HepG2 (cell line): ENCODE results near the gene GCLM. TPM values are rescaled to one million over a fixed set of nuclear protein-coding genes. Genes with fewer than 3 reads are reported as not detected.

Experiments
- DNMT1 ChIP-seq: sonication (generic); formaldehyde crosslinking; IDR thresholded peaks from 2 replicates; pipeline ENCODE4 v1.5.1; 2020; ENCODE audit warnings: mild to moderate bottlenecking, missing genetic modification reagents
- GATAD1 ChIP-seq: IDR thresholded peaks from 2 replicates; pipeline ENCODE4 v1.6.1; 2016; ENCODE audit warnings: missing genetic modification reagents, missing compliant biosample characterization
- JARID2 ChIP-seq: sonication (generic); formaldehyde crosslinking; IDR thresholded peaks from 2 replicates; pipeline ENCODE4 v1.8.1; 2023; ENCODE audit warnings: missing genetic modification reagents, inconsistent platforms; ENCODE audit not compliant: insufficient replicate concordance
- NFYC ChIP-seq: IDR thresholded peaks from 2 replicates; pipeline ENCODE4 v1.6.1; 2016; ENCODE audit warnings: missing genetic modification reagents, missing compliant biosample characterization
- SIN3B ChIP-seq: fragments of 150-350 bp; IDR thresholded peaks from 2 replicates; pipeline ENCODE4 v1.6.1; 2014; ENCODE audit warnings: low read length
- SPEN ChIP-seq: sonication (generic); formaldehyde crosslinking; IDR thresholded peaks from 2 replicates; pipeline ENCODE4 v1.5.1; 2020; ENCODE audit warnings: low read depth, mild to moderate bottlenecking, missing genetic modification reagents
- ZC3H13 ChIP-seq: sonication (generic); formaldehyde crosslinking; IDR thresholded peaks from 2 replicates; pipeline ENCODE4 v1.8.1; 2023; ENCODE audit warnings: mild to moderate bottlenecking, missing genetic modification reagents, moderate library complexity
- ZNF260 ChIP-seq: sonication (generic); formaldehyde crosslinking; IDR thresholded peaks from 2 replicates; pipeline ENCODE4 v1.4.0; 2020; ENCODE audit warnings: missing genetic modification reagents, low read depth, mild to moderate bottlenecking, borderline replicate concordance
- ZNF746 ChIP-seq: sonication (generic); formaldehyde crosslinking; IDR thresholded peaks from 2 replicates; pipeline ENCODE4 v1.8.0; 2022; ENCODE audit warnings: mild to moderate bottlenecking, missing genetic modification reagents
- ZSCAN21 ChIP-seq: sonication (generic); formaldehyde crosslinking; IDR thresholded peaks from 2 replicates; pipeline ENCODE4 v1.8.0; 2022; ENCODE audit warnings: mild to moderate bottlenecking, missing genetic modification reagents, moderate library complexity, borderline replicate concordance
- polyA plus RNA-seq, 8 experiments: library from polyadenylated mRNA; depleted of rRNA in 3 of 8; stranded (reverse) in 7 of 8; unstranded in 1 of 8; fragments of >200 nt; fragmentation: Illumina TruSeq in 4 of 8; extraction: Trizol in 4 of 8; gene quantifications; 2 replicates each; pipeline versions ENCODE4 v1.2.1 to v1.2.3, GENCODE V29; 2011 to 2016; ENCODE audit warnings: low read depth in 4 of 8, missing spikeins in 1 of 8, mixed read lengths in 1 of 8; ENCODE audit not compliant: insufficient read depth in 1 of 8
- total RNA-seq, 5 experiments: library from RNA; depleted of rRNA; stranded (reverse); fragments of >200 nt; fragmentation: Illumina TruSeq; extraction: Trizol; gene quantifications; 2 replicates each; pipeline ENCODE4 v1.2.3, GENCODE V29; 2016; ENCODE audit warnings: low read depth in 1 of 5
- TF ChIP-seq, protein P1 (sequence below): sonication (generic); formaldehyde crosslinking; IDR thresholded peaks from 2 replicates; pipeline ENCODE4 v1.5.0; 2020; ENCODE audit warnings: mild to moderate bottlenecking, missing genetic modification reagents, borderline replicate concordance
- TF ChIP-seq, protein P2 (sequence below): IDR thresholded peaks from 2 replicates; pipeline ENCODE4 v1.4.0; 2020; ENCODE audit warnings: mild to moderate bottlenecking, missing genetic modification reagents
- TF ChIP-seq, protein P3 (sequence below): sonication (generic); formaldehyde crosslinking; conservative IDR thresholded peaks from 2 replicates; pipeline ENCODE4 v1.4.0; 2020; ENCODE audit warnings: mild to moderate bottlenecking, missing genetic modification reagents, moderate library complexity
- TF ChIP-seq, protein P4 (sequence below), 2 experiments: sonication (generic) in 1 of 2; formaldehyde crosslinking in 1 of 2; IDR thresholded peaks; 2 replicates each; pipeline versions ENCODE4 v1.4.0 to v1.6.1; 2018 to 2020; ENCODE audit warnings: missing genetic modification reagents in 2 of 2, borderline replicate concordance in 1 of 2, low read depth in 1 of 2, mild to moderate bottlenecking in 1 of 2, missing biosample characterization in 1 of 2

Gene GCLM
- total and polyA plus RNA-seq, 2 of the 13 experiments (the other 11 are each of a cell fraction or from before 2014, with no cell fraction given): 8.7 to 29.9 TPM

DNA sequence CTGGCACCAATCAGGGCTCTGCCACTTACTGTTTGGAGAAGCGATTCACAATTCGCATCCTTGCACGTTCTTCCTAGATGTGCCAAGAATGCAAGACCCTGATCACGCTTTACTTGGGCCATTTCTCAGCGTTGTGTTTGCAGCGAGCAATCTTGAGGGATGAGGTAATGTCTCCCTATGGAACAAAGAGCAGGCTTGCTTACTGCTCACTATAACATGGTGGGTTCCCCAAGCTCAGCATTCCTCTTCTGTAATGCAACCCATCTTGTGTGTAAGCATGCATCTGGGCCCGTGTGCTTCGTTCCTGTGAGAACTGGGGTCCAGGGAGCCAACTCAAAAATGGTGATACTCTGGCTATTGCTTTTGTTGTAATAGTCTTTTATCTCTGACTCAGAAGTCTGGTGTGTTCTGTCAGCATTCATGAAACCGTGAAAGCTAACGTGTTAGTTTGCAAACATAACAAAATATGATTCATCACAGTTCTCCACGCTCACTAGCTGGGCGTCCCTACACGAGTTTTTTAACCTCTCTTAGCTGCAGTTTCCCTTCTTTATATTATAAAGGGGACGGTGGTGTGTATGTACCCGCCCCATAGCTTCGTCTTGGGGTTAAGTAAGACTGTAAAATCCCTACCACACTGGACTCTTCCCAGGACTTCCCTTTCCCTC, 63.6 kb downstream of the GCLM start (continued):
- TF ChIP-seq, protein P1, sequence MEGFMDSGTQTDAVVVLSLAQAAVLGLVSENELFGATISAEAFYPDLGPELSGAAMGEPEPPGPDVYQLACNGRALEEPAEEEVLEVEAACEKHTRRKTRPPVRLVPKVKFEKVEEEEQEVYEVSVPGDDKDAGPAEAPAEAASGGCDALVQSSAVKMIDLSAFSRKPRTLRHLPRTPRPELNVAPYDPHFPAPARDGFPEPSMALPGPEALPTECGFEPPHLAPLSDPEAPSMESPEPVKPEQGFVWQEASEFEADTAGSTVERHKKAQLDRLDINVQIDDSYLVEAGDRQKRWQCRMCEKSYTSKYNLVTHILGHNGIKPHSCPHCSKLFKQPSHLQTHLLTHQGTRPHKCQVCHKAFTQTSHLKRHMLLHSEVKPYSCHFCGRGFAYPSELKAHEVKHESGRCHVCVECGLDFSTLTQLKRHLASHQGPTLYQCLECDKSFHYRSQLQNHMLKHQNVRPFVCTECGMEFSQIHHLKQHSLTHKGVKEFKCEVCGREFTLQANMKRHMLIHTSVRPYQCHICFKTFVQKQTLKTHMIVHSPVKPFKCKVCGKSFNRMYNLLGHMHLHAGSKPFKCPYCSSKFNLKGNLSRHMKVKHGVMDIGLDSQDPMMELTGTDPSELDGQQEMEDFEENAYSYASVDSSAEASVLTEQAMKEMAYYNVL (CRISPR knock-in tag): no peak
- no peak for TF ChIP-seq SIN3B
- TF ChIP-seq, protein P2, sequence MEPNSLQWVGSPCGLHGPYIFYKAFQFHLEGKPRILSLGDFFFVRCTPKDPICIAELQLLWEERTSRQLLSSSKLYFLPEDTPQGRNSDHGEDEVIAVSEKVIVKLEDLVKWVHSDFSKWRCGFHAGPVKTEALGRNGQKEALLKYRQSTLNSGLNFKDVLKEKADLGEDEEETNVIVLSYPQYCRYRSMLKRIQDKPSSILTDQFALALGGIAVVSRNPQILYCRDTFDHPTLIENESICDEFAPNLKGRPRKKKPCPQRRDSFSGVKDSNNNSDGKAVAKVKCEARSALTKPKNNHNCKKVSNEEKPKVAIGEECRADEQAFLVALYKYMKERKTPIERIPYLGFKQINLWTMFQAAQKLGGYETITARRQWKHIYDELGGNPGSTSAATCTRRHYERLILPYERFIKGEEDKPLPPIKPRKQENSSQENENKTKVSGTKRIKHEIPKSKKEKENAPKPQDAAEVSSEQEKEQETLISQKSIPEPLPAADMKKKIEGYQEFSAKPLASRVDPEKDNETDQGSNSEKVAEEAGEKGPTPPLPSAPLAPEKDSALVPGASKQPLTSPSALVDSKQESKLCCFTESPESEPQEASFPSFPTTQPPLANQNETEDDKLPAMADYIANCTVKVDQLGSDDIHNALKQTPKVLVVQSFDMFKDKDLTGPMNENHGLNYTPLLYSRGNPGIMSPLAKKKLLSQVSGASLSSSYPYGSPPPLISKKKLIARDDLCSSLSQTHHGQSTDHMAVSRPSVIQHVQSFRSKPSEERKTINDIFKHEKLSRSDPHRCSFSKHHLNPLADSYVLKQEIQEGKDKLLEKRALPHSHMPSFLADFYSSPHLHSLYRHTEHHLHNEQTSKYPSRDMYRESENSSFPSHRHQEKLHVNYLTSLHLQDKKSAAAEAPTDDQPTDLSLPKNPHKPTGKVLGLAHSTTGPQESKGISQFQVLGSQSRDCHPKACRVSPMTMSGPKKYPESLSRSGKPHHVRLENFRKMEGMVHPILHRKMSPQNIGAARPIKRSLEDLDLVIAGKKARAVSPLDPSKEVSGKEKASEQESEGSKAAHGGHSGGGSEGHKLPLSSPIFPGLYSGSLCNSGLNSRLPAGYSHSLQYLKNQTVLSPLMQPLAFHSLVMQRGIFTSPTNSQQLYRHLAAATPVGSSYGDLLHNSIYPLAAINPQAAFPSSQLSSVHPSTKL (CRISPR knock-in tag): peak; percentile 42
- no peak for TF ChIP-seq DNMT1 (CRISPR knock-in tag)
- TF ChIP-seq, protein P3, sequence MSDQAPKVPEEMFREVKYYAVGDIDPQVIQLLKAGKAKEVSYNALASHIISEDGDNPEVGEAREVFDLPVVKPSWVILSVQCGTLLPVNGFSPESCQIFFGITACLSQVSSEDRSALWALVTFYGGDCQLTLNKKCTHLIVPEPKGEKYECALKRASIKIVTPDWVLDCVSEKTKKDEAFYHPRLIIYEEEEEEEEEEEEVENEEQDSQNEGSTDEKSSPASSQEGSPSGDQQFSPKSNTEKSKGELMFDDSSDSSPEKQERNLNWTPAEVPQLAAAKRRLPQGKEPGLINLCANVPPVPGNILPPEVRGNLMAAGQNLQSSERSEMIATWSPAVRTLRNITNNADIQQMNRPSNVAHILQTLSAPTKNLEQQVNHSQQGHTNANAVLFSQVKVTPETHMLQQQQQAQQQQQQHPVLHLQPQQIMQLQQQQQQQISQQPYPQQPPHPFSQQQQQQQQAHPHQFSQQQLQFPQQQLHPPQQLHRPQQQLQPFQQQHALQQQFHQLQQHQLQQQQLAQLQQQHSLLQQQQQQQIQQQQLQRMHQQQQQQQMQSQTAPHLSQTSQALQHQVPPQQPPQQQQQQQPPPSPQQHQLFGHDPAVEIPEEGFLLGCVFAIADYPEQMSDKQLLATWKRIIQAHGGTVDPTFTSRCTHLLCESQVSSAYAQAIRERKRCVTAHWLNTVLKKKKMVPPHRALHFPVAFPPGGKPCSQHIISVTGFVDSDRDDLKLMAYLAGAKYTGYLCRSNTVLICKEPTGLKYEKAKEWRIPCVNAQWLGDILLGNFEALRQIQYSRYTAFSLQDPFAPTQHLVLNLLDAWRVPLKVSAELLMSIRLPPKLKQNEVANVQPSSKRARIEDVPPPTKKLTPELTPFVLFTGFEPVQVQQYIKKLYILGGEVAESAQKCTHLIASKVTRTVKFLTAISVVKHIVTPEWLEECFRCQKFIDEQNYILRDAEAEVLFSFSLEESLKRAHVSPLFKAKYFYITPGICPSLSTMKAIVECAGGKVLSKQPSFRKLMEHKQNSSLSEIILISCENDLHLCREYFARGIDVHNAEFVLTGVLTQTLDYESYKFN (CRISPR knock-in tag): 0 out of 2 replicates have a peak, but pooled peaks have one; percentile 12
- peak; percentile 21 for TF ChIP-seq JARID2 (CRISPR knock-in tag)
- TF ChIP-seq ZNF260 (CRISPR knock-in tag): no peak
- TF ChIP-seq ZNF746 (CRISPR knock-in tag): no peak
- TF ChIP-seq ZSCAN21 (CRISPR knock-in tag): no peak
- peak; percentile 16; the same call in 1 of the 2 replicates for TF ChIP-seq ZC3H13 (CRISPR knock-in tag)
- TF ChIP-seq, protein P4, sequence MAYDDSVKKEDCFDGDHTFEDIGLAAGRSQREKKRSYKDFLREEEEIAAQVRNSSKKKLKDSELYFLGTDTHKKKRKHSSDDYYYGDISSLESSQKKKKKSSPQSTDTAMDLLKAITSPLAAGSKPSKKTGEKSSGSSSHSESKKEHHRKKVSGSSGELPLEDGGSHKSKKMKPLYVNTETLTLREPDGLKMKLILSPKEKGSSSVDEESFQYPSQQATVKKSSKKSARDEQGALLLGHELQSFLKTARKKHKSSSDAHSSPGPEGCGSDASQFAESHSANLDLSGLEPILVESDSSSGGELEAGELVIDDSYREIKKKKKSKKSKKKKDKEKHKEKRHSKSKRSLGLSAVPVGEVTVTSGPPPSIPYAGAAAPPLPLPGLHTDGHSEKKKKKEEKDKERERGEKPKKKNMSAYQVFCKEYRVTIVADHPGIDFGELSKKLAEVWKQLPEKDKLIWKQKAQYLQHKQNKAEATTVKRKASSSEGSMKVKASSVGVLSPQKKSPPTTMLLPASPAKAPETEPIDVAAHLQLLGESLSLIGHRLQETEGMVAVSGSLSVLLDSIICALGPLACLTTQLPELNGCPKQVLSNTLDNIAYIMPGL (CRISPR knock-in tag; IDR thresholded peaks at IDR 0.05; ENCODE audit: borderline replicate concordance in 1 of 2, low read depth in 1 of 2): no peak
- TF ChIP-seq GATAD1: 0 out of 2 replicates have a peak, but pooled peaks have one; percentile 10
- TF ChIP-seq SPEN (CRISPR knock-in tag): peak; percentile 2; the same call in 1 of the 2 replicates
- no peak for TF ChIP-seq NFYC (CRISPR knock-in tag)
